GM12878 (cell line): ENCODE results near the gene PTK7. TPM values are rescaled to one million over a fixed set of nuclear protein-coding genes. Genes with fewer than 3 reads are reported as not detected.

Source experiments
- CREM ChIP-seq: IDR thresholded peaks from 2 replicates; pipeline ENCODE4 v1.6.1; 2014; ENCODE audit warnings: antibody characterized with exemption, low read depth
- EGR1 ChIP-seq, 2 experiments: IDR thresholded peaks; 1 replicate in 1 of 2; 2 replicates in 1 of 2; pipeline ENCODE4 v1.6.1; 2011 to 2012; ENCODE audit warnings: low read depth in 2 of 2, low read length in 2 of 2, borderline replicate concordance in 1 of 2, mild to moderate bottlenecking in 1 of 2, moderate library complexity in 1 of 2
- ESRRA ChIP-seq: IDR thresholded peaks from 2 replicates; pipeline ENCODE4 v1.6.1; 2012; ENCODE audit warnings: mild to moderate bottlenecking, low read length, improper control_type of control experiment
- FOXK2 ChIP-seq: fragments of 450-650 bp; IDR thresholded peaks from 2 replicates; pipeline ENCODE4 v1.6.1; 2017; ENCODE audit warnings: mild to moderate bottlenecking, moderate library complexity
- HDAC2 ChIP-seq: fragments of 200-600 bp; sonication (generic); IDR thresholded peaks from 2 replicates; pipeline ENCODE4 v1.6.1; 2017
- IKZF2 ChIP-seq, 2 experiments: fragments of 450-650 bp; IDR thresholded peaks; 2 replicates each; pipeline ENCODE4 v1.6.1; 2017; ENCODE audit warnings: mild to moderate bottlenecking in 2 of 2, moderate library complexity in 2 of 2
- KLF5 ChIP-seq: fragments of 450-650 bp; IDR thresholded peaks from 2 replicates; pipeline ENCODE4 v1.6.1; 2014; ENCODE audit warnings: mild to moderate bottlenecking; ENCODE audit not compliant: partially characterized antibody
- MTA2 ChIP-seq: fragments of 450-650 bp; IDR thresholded peaks from 2 replicates; pipeline ENCODE4 v1.6.1; 2016; ENCODE audit warnings: low read depth, mild to moderate bottlenecking, moderate library complexity
- MTA3 ChIP-seq: IDR thresholded peaks from 2 replicates; pipeline ENCODE4 v1.6.1; 2012; ENCODE audit warnings: low read length, inconsistent platforms, borderline replicate concordance
- NR2C2 ChIP-seq: IDR thresholded peaks from 2 replicates; pipeline ENCODE4 v1.6.1; 2011; ENCODE audit warnings: borderline replicate concordance, low read depth; ENCODE audit not compliant: control insufficient read depth, insufficient read length
- NRF1 ChIP-seq: conservative IDR thresholded peaks from 2 replicates; pipeline ENCODE4 v1.6.1; 2011; ENCODE audit warnings: mild to moderate bottlenecking, low read depth, low read length, improper control_type of control experiment
- RELA ChIP-seq: fragments of 450-650 bp; IDR thresholded peaks from 2 replicates; pipeline ENCODE4 v1.8.0; 2014; ENCODE audit warnings: borderline replicate concordance; ENCODE audit not compliant: partially characterized antibody
- SPI1 ChIP-seq: IDR thresholded peaks from 2 replicates; pipeline ENCODE4 v1.6.1; 2011; ENCODE audit warnings: low read depth, mild to moderate bottlenecking, low read length, moderate library complexity, borderline replicate concordance; ENCODE audit not compliant: insufficient read depth
- SREBF1 ChIP-seq: IDR thresholded peaks from 2 replicates; pipeline ENCODE4 v1.6.1; 2012; ENCODE audit warnings: mild to moderate bottlenecking, low read length
- TCF3 ChIP-seq: IDR thresholded peaks from 2 replicates; pipeline ENCODE4 v1.6.1; 2012; ENCODE audit warnings: low read depth, mild to moderate bottlenecking, low read length, borderline replicate concordance; ENCODE audit not compliant: insufficient read depth
- YY1 ChIP-seq: IDR thresholded peaks from 2 replicates; pipeline ENCODE4 v1.6.1; 2011; ENCODE audit warnings: low read depth, mild to moderate bottlenecking, low read length
- ZSCAN29 ChIP-seq: fragments of 450-650 bp; IDR thresholded peaks from 2 replicates; pipeline ENCODE4 v1.6.1; 2017; ENCODE audit warnings: mild to moderate bottlenecking, moderate library complexity
- polyA plus RNA-seq, 11 experiments: library from polyadenylated mRNA; depleted of rRNA in 4 of 11; unstranded in 6 of 11; stranded (reverse) in 5 of 11; fragments of >200 nt; fragmentation: Nextera tagmentation in 4 of 11; fragmentation: Illumina TruSeq in 1 of 11; extraction: Ambion mirVana in 4 of 11; extraction: Trizol in 1 of 11; gene quantifications; 1 replicate in 1 of 11; 2 replicates in 10 of 11; pipeline versions ENCODE4 v1.2.1 to v1.2.3, GENCODE V29; 2011 to 2016; ENCODE audit warnings: inconsistent platforms in 2 of 11, missing spikeins in 2 of 11, low read depth in 1 of 11
- total RNA-seq, 4 experiments: library from RNA; depleted of rRNA in 3 of 4; stranded (reverse); fragments of >200 nt in 3 of 4; fragmentation: Illumina TruSeq in 1 of 4; extraction: Trizol in 1 of 4; gene quantifications; 2 replicates each; pipeline versions ENCODE4 v1.2.1 to v1.2.3, GENCODE V29; 2013 to 2021
- TF ChIP-seq, protein P1 (sequence below): fragments of 450-650 bp; formaldehyde crosslinking; IDR thresholded peaks from 2 replicates; pipeline ENCODE4 v1.4.0; 2020; ENCODE audit warnings: mild to moderate bottlenecking, moderate library complexity
- TF ChIP-seq, protein P2 (sequence below): IDR thresholded peaks from 2 replicates; pipeline ENCODE4 v1.6.1; 2012; ENCODE audit warnings: low read length, inconsistent platforms
- TF ChIP-seq, protein P3 (sequence below): fragments of 450-650 bp; conservative IDR thresholded peaks from 2 replicates; pipeline ENCODE4 v1.6.1; 2017; ENCODE audit warnings: mild to moderate bottlenecking, moderate library complexity
- TF ChIP-seq, protein P4 (sequence below): fragments of 450-650 bp; IDR thresholded peaks from 2 replicates; pipeline ENCODE4 v1.6.1; 2016; ENCODE audit warnings: mild to moderate bottlenecking
- TF ChIP-seq, protein P5 (sequence below): IDR thresholded peaks from 2 replicates; pipeline ENCODE4 v1.6.1; 2012; ENCODE audit warnings: low read depth, low read length, improper control_type of control experiment

Gene PTK7
- total and polyA plus RNA-seq, 10 of the 15 experiments (the other 5 are each of a cell fraction or from before 2014, with no cell fraction given), result 0.18 to 14.4 (median 3.3) TPM; not detected in 1

DNA sequence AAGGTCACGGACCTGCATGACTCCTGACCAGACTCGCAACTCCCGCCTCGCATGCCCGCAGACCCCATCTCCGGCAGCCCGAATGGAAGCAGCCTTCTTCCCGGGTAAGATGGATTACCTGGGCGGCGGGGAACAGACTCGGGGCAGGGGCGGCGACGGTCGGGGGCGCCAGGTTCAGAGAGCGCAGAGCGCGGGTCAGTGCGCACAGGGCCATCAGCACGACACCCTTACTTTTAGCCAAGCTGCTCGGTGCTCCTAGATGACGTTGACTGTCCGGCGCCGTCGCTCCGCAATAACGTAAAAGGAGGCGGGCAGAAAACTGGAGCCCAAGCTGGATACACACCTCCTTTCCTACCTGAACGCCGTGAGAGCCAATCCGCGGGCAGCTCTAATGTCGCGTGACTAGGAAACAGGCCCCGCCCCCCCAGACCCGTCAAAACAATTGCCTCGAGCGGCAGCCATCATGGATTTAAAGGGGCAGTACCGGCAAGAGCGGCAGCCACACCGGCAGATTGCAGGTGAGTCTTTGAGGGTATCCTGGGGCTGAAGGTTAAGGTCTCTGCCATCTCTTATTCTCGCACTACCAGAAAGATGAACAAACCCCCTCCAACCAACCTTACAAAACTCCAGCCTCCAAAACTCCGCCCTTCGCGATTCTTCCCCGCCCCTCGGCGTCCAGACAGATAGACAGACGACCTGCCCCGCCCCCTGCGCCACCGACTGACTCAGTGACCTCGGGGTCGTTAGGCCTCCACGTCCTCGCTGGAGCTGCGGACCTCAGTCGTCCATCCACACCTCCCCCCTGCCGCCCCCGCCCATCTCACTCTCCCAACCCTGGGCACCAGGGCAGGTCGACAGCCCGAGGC lies 16.7 kb upstream of the PTK7 start, which contains the start of the genes KLC4 and MRPL2 (continued):
- TF ChIP-seq, protein P1, sequence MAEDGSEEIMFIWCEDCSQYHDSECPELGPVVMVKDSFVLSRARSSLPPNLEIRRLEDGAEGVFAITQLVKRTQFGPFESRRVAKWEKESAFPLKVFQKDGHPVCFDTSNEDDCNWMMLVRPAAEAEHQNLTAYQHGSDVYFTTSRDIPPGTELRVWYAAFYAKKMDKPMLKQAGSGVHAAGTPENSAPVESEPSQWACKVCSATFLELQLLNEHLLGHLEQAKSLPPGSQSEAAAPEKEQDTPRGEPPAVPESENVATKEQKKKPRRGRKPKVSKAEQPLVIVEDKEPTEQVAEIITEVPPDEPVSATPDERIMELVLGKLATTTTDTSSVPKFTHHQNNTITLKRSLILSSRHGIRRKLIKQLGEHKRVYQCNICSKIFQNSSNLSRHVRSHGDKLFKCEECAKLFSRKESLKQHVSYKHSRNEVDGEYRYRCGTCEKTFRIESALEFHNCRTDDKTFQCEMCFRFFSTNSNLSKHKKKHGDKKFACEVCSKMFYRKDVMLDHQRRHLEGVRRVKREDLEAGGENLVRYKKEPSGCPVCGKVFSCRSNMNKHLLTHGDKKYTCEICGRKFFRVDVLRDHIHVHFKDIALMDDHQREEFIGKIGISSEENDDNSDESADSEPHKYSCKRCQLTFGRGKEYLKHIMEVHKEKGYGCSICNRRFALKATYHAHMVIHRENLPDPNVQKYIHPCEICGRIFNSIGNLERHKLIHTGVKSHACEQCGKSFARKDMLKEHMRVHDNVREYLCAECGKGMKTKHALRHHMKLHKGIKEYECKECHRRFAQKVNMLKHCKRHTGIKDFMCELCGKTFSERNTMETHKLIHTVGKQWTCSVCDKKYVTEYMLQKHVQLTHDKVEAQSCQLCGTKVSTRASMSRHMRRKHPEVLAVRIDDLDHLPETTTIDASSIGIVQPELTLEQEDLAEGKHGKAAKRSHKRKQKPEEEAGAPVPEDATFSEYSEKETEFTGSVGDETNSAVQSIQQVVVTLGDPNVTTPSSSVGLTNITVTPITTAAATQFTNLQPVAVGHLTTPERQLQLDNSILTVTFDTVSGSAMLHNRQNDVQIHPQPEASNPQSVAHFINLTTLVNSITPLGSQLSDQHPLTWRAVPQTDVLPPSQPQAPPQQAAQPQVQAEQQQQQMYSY, result no peak
- no peak for TF ChIP-seq IKZF2 (IDR thresholded peaks at IDR 0.05)
- no peak for TF ChIP-seq RELA
- TF ChIP-seq, protein P2, sequence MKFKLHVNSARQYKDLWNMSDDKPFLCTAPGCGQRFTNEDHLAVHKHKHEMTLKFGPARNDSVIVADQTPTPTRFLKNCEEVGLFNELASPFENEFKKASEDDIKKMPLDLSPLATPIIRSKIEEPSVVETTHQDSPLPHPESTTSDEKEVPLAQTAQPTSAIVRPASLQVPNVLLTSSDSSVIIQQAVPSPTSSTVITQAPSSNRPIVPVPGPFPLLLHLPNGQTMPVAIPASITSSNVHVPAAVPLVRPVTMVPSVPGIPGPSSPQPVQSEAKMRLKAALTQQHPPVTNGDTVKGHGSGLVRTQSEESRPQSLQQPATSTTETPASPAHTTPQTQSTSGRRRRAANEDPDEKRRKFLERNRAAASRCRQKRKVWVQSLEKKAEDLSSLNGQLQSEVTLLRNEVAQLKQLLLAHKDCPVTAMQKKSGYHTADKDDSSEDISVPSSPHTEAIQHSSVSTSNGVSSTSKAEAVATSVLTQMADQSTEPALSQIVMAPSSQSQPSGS, result no peak
- TF ChIP-seq TCF3, result no peak
- TF ChIP-seq, protein P3, sequence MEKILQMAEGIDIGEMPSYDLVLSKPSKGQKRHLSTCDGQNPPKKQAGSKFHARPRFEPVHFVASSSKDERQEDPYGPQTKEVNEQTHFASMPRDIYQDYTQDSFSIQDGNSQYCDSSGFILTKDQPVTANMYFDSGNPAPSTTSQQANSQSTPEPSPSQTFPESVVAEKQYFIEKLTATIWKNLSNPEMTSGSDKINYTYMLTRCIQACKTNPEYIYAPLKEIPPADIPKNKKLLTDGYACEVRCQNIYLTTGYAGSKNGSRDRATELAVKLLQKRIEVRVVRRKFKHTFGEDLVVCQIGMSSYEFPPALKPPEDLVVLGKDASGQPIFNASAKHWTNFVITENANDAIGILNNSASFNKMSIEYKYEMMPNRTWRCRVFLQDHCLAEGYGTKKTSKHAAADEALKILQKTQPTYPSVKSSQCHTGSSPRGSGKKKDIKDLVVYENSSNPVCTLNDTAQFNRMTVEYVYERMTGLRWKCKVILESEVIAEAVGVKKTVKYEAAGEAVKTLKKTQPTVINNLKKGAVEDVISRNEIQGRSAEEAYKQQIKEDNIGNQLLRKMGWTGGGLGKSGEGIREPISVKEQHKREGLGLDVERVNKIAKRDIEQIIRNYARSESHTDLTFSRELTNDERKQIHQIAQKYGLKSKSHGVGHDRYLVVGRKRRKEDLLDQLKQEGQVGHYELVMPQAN, result peak; percentile 52; the same call in 1 of the 2 replicates
- TF ChIP-seq KLF5, result peak; percentile 44
- no peak for TF ChIP-seq NR2C2
- TF ChIP-seq MTA3, result no peak
- TF ChIP-seq HDAC2, result no peak
- TF ChIP-seq SREBF1, result 0 out of 2 replicates have a peak, but pooled peaks have one; percentile 10
- no peak for TF ChIP-seq NRF1
- TF ChIP-seq CREM, result peak; percentile 100
- peak; percentile 99 for TF ChIP-seq YY1
- no peak for TF ChIP-seq ZSCAN29
- TF ChIP-seq ESRRA, result no peak
- TF ChIP-seq, protein P4, sequence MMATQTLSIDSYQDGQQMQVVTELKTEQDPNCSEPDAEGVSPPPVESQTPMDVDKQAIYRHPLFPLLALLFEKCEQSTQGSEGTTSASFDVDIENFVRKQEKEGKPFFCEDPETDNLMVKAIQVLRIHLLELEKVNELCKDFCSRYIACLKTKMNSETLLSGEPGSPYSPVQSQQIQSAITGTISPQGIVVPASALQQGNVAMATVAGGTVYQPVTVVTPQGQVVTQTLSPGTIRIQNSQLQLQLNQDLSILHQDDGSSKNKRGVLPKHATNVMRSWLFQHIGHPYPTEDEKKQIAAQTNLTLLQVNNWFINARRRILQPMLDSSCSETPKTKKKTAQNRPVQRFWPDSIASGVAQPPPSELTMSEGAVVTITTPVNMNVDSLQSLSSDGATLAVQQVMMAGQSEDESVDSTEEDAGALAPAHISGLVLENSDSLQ, result peak; percentile 94
- TF ChIP-seq FOXK2, result peak; percentile 70
- TF ChIP-seq SPI1, result no peak
- TF ChIP-seq, protein P5, sequence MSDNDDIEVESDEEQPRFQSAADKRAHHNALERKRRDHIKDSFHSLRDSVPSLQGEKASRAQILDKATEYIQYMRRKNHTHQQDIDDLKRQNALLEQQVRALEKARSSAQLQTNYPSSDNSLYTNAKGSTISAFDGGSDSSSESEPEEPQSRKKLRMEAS, result peak; percentile 76; the same call in 1 of the 2 replicates
- TF ChIP-seq MTA2, result no peak
- TF ChIP-seq EGR1 (IDR thresholded peaks at IDR 0.05; ENCODE audit: borderline replicate concordance in 1 of 2, low read depth in 2 of 2, low read length in 2 of 2), result no peak
